ENCODE measurements around the gene AHNAK2.

The AHNAK2 gene

DNA sequence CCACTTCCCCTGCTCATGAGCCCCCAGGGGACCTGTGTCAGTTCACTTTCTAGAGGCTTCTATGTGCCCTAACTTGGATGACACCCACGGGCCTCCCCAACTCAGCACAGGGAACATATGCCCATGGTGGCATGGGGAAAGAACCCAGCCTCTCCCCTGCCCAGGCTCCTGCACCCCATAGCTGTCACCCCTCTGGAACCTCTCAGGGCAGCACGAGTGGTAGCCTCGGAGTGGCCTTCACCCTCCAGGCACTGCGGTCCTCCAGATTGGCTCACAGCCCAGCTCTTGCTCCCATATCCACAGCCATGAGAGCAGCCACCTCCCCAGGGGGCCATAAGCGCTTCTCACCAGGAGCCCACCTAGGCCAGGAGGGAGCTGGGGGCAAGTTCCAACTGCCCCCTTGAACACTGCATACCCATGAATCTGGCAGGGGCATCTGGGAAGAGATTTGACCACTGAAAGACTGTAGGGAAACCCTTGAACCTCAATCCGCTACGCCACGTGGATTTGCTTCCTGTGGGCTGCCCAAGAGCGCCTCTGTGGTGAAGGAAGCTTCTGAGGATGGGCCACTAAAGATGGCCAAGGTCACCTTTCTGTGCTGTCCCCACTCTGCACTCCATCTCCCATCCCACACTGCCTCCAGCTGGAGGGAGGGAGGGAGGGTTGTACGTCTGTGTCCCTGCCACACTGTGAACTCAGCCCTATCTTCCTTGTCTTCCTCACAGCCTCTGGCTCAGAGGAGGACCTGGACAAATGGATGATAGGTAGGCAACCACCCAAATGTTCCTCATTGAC lies 41.6 kb downstream of the AHNAK2 start:
- DNase-seq = no peak

DNA sequence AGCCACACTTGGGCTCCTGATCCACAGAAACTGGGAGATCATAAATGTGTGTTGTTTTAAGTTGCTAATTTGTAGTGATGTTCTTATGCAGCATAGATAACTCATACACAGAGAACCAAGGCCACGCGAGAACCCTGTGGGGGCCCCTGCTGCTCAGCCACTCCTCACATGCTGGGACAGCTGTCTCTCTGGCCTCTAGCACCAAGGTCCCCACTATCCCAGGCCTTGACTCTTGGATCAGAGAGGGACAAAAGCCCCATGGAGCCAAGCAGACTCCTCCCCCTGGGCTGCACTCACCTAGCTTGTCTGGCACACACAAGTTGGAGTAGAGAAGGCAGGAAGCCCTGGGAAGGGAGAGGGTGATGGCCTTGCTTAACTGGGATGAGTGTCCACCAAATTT lies 42.2 kb downstream of the AHNAK2 start:
- DNase-seq = no peak

DNA sequence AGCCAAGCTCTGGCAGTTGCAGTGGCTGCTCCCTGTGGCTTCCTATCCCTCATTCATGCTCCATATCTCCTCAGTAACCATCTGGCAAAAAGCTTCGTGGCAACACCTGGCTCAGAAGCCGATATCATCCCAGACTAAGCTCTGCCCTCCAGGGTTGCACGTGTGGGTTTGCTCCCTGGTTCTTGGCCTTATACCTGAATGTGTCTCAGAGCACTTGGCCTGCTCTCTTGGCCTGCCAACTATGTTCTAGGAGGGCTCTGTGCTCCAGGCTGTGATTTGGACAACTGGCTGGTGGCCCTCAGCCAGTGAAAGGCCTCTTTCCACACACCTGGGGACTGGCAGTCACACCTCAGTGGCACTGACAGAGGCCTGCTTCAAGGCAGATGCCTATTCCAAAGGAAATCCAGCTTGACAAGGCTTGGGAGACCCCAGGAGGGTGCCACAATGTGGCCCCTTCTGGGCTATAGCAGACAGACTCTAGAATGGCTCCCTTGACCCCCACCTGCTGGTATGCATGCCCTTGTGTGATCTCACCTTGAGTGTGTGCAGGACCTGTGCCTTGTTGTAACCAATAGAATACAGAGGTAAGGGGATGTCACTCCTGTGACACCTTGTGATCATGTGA lies 43.0 kb downstream of the AHNAK2 start:
- no peak for DNase-seq

DNA sequence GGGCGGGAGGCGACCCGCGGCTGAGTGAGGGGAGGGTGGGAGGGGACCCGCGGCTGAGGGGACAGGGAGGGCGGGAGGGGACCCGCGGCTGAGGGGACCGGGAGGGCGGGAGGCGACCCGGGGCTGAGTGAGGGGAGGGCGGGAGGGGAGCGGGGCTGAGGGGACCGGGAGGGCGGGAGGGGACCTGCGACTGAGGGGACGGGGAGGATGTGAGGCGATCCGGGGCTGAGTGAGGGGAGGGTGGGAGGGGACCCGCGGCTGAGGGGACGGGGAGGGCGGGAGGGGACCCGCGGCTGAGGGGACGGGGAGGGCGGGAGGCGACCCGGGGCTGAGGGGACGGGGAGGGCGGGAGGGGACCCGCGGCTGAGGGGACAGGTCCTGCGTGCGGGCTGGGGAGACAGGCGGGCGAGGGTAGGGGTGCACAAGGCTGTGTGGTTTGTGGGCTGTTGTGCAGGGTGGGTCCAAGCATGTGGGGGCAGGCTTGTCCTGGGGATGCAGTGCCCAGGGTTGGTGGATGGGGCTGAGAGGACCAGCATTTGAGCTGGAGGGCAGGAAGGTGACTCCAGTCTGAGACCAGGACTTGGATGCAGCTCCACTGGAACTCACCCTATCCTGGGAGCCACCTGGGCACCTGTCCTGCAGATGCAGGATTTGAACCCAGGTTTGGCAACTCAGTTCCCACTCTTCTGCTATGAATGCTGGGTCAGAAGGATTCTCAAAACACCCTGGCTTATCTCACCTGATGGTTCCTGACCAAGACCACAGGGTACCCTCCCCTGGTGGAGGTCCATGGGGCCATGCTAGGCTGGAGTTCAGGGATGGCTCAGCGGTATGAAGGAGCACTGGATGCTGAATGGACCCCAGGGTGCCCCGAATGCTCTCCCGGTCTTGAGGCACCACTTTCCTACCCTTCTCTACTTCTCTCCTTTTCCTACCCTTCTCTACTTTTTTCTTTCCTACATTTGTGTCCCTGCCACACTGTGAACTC lies 44.1 kb downstream of the AHNAK2 start:
- no peak for DNase-seq

DNA sequence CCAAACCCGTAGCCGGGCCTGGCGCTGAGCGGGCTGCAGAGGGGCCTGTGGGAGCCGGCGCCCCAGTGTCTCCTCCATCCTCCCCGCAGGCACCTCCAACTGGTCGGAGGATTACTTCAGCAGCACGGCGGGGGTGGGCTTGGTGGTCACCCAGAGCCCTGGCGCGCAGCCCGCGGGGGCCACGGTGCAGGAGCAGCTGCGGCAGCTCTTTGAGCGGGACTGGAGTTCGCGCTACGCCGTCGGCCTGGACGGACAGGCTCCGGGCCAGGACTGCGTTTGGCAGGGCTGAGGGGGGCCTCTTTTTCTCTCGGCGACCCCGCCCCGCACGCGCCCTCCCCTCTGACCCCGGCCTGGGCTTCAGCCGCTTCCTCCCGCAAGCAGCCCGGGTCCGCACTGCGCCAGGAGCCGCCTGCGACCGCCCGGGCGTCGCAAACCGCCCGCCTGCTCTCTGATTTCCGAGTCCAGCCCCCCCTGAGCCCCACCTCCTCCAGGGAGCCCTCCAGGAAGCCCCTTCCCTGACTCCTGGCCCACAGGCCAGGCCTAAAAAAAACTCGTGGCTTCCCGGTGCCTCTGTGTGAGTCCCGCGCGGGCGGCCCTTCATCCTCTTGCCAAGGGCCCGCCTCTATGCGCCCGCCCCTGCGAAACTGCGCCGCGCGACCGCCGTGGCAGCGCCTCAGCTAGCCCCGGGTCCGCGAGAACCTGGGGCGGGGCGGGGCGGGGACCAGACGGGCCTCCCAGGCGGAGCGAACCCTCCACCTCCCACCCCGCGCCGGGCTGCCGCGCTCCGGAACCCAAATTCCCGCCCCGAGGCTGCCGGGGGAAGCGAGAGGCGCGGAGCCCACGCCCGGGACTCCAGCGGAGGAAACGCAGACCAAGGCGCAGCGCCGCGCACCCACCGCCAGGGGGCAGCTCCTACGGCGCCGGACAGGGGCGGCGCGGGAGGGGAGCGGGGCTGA lies 45.2 kb downstream of the AHNAK2 start:
- DNase-seq = no peak

DNA sequence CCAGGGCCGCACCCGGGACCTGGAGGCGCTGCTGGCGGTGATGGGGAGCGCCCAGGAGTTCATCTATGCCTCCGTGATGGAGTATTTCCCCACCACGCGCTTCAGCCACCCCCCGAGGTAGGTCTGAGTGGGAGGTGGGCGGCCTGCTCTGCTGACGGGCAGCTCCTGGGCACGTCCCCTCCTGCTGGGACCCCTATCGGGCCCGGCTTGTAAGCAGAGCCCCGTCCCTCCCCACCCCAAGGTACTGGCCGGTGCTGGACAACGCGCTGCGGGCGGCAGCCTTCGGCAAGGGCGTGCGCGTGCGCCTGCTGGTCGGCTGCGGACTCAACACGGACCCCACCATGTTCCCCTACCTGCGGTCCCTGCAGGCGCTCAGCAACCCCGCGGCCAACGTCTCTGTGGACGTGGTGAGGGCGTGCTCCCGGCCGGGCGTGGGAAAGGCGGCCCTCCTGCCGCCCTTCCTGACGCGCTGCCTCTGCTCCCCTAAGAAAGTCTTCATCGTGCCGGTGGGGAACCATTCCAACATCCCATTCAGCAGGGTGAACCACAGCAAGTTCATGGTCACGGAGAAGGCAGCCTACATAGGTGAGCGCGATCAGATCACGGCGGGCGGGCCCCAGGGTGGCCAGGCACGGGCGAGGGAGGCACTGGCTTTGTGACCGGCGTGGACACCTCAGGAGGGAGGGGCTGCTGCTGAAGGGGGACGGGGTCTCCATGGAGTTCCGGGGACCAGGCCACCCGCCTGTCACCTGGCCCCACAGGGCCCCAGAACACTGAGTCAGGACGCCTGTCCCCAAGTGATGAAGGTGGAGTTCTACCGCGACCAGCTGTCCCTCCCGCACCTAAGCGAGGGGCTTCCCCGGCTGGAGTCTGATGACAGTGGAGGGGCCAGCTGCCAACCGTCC lies 46.2 kb downstream of the AHNAK2 start:
- DNase-seq = no peak

DNA sequence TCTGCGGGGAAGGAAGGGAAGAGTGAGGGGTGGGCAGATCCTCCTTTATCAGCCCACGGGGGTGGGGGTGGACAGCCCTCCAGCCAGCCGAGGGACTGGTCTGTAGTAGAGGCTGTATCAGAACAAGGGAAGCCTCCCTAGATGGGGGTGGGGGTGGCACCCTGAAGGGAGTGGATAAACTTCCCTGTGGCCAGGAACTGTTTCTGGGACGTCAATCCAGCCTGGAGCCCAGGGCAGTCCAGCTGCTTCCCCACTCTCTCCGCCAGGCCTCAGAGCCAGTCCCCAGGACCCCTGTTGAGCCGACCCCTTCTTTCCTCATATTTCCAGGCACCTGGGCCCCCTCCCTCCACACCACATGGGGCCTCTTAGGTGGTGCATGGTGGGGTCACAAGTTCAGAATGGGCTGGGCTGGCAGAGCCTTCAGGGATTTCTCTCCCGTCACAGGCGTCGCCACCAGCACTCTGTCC lies 46.8 kb downstream of the AHNAK2 start:
- DNase-seq = no peak

DNA sequence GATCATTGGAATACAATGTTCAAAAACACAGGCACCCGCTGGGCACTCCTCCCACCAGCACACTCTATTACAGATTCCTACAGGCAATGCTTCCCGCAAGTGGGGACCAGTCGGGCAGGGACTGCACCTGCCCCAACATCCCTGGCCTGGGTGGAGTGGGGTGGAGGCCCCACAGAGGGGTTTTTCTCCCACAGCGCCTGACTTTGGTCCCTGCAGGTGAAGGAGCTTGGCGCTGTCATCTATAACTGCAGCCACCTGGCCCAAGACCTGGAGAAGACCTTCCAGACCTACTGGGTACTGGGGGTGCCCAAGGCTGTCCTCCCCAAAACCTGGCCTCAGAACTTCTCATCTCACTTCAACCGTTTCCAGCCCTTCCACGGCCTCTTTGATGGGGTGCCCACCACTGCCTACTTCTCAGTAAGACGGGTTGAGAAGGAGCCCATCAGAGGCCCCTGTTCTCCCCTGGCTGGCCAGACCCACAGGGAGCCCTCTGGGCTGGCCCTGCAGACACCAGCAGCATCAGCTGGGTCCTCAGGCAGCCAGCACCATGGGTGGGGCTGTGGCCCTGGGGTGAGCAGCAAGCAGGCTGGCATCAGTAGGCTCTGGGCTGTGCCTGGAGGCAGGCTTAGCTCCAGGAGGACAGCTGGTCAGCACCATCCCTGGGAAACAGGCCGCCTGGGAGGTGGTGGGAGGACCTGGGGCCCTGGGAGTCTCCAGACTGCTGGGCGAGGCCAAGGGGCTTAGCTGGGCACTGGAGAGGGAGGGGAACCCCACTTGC lies 47.5 kb downstream of the AHNAK2 start:
- DNase-seq = no peak

DNA sequence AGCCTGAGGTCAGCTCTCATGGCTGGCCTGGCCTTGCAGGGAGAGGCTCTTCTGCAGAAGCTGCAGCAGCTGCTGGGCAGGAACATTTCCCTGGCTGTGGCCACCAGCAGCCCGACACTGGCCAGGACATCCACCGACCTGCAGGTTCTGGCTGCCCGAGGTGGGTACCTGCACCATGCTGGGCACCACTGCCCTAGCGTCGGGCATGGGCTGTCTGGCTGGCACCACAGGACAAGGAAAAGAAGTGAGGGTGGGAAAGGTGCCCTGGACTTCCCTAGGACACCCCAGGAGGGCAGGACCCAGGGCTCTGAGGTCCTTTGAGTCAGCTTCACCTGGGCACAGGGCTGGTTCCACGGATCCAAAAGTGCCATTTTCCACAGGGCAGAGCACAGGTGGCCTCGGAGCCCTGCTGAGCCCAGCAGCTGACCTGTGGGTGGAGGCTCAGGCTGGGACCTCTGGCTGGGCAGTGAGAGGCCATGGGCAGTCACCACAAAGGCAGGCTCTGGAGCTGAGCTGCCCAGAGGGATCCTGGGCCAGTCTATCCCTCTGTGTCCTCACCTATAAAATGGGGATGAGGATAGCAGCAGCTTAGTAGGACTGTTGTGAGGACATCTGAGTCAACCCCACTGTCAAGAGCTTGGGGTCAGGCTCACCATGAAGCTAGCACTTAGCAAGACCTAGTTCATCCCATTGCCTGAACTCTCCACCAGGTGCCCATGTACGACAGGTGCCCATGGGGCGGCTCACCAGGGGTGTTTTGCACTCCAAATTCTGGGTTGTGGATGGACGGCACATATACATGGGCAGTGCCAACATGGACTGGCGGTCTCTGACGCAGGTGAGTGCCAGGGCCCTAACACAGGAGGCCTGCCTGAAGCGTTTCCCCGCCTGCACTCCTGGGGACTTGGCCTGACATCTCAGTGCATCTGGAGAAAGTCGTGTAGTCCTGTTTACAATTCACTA lies 48.6 kb downstream of the AHNAK2 start:
- DNase-seq = no peak

DNA sequence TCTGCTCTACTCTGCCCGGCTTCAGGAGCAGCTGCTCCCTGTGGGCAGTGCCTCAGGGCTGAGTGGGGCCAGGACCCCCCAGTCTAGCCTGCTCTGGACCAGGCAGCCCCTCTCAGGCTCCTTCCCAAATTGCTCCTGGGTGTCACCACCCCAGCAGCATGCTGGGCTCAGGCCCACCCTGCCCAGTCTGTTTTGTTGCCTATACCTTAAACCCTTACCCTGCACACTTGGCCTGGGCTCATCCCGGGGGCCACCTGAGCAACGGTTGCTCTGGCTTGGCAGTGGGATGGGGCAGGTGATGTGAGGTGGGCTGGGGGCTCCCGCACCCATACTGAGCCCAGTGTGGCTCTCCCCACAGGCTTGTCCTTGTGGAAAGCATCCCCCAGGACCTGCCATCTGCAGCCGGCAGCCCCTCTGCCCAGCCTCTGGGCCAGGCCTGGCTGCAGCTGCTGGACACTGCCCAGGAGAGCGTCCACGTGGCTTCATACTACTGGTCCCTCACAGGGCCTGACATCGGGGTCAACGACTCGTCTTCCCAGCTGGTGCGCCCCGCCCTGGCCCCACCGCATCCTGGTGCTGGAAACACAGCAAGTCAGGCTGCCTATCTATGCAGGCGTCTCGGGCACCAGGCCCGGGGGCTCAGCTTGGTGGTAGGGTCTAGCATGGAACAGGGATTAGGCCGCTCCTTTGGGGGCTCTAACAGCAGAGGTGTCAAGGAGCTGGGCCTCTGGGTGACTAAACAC lies 49.6 kb downstream of the AHNAK2 start:
- no peak for DNase-seq

DNA sequence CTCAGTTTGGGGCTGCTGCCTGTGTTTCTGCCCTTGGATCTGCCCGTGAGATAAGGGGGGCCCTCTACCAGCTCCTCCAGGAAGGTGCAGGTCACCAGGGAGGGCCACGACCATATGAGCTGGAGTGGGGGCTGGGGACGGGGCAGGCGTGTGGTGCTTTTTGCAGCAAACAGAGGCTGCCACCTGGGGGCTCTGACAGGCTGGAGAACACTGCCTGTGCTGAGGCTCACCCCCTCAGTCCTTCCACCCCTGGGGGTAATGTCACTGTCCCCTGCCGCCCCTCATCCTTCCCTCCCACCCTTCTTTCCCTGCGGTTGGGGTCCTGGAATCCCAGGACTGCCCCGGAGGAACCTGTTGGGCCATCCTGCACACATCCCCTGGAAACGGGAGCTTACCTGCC lies 50.3 kb downstream of the AHNAK2 start:
- DNase-seq = no peak

DNA sequence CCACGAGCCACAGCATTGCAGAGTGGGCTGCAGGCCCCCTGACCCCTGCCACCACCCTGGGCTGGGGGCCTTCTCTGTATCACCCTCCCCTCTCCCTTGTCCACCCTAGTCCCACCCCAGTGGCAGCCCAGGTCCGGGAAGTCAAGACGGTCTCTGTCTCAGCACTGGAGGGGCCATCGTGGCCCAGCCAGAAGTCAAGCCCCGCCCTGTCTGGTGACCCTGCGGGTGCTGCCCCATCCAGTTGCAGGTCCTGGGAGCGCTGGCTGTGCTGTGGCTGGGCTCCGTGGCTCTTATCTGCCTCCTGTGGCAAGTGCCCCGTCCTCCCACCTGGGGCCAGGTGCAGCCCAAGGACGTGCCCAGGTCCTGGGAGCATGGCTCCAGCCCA lies 50.8 kb downstream of the AHNAK2 start:
- DNase-seq = no peak

DNA sequence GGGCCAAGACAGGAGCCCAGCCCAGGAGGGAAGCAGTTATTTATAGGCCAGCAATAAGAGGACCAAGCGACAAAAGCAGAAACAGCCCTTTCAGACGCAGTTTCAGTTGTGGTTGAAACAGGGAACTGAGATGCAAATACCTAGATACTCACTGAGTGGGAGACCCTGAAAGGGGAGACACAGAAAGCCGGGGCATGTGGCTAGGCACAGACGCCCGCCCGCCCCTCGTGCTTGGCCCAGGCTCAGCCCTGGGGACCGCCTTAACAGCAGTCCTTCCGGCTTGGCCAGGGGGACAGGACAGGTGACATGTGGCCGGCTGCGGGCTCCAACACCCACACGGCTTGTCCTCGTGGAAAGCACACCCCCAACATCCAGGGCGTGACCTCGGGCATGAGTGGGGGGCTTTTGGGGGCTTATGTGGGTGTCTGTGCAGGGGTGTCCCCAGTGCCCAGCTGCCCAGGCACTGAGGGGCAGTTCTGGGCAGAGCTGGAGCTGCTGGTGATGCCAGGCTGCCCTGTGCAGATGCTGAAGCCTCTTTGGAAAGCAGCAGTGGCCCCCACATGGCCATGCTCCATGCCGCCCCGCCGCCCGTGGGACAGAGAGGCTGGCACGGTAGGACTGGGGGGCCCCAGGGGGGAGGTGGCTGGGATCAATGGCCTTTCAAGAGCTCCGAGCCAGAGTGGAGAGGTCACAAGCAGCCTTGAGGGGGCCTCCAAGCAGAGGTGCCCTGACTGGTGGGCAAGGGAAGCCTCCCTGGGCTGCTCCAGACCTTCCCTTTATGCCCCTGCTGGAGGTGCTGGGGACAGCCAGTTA lies 51.3 kb downstream of the AHNAK2 start:
- no peak for DNase-seq

DNA sequence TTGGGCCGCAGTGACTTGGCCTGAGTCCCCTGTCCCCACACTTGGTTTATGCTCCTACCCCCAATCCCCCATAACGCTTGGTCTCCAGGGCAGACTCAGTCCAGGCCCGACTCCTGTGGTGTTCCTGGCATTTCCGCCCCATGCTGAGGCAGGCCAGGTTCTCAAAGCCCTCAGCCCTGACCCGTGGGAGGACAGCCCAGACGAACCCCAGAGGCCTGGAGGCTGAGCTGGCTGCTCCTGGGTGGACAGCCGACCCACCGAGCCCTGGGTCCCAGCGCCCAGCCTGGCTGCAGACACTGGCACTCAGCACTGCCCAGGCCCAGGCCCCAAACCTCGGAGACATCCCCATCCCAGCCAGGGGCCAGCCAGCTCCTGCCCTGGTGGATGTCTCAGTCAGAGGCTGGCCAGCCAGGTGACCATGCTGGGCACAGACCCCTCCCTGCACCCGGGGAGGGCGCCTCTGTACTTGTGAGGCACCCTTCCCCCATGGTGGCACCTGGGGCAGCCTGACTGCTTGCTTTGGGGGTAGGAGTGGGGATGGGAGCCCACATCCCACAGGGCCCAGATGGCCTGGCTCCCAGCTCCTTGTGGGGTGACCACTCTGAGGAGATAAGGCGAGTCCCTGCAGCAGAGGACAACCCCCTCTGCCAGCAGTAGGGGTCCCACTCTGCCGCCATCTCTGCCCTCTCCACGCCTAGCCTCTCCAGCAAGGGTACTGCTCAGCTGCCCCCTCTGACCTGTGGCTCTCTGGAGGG lies 52.1 kb downstream of the AHNAK2 start:
- DNase-seq = no peak

DNA sequence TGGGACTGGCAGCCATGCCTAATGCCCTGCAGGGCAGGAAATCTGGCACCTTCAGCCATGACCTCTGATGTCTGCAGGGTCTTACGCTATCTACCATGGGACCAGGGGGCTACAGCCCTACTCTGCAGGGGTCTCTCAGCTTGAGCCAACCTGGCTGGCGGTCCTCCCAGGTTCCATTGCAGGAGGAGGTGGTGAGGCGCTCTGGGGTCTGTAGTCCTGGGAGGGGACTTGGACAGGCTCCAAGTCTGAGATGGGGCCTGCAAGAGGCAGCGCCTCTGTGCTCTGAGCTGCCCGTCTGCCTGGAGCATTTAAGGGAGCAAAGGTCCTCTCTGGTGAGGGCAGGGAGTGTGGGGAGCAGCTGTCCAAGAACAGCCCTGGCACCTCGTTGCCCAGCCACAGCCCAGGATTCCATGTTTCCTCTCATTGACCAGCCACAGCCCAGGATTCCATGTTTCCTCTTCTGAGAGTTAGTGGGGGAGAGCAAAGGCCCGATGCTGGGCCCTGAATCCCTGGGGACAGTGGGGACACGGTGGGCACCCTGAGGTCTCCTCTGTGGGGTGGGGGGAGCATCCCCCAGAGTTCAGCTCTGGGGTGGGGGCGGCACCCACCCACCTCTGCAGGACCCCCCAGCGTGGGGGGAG lies 52.8 kb downstream of the AHNAK2 start:
- no peak for DNase-seq

Measured in DMS153 (cell line).